DND-41 (cell line): Measurements from ENCODE around the gene HSF2BP.

Source experiments
- ATAC-seq: fragments of 200-7000 bp; cut with Tn5 transposase; 3 replicates; pipeline ENCODE4 v1.9.1; 2021; ENCODE audit warnings: low read depth; ENCODE audit not compliant: insufficient read depth
- DNase-seq: peaks from one replicate; pipeline ENCODE4 v3.0.0-alpha.2; 2020
- H2AFZ ChIP-seq: 2 replicates; pipeline ENCODE4 v1.6.0; 2012; ENCODE audit warnings: low read depth, low read length
- H3K27ac ChIP-seq: 2 replicates; pipeline ENCODE4 v1.5.1; 2012; ENCODE audit warnings: low read length, inconsistent platforms
- H3K27me3 ChIP-seq: fragments of 200-600 bp; sonication (generic); 2 replicates; pipeline ENCODE4 v1.6.0; 2012; ENCODE audit warnings: low read length, mild to moderate bottlenecking, inconsistent platforms; ENCODE audit not compliant: insufficient read depth, poor library complexity
- H3K36me3 ChIP-seq: 2 replicates; pipeline ENCODE4 v1.5.1; 2012; ENCODE audit warnings: low read length, inconsistent platforms; ENCODE audit not compliant: insufficient read depth
- H3K4me1 ChIP-seq: 2 replicates; pipeline ENCODE4 v1.5.1; 2012; ENCODE audit warnings: mild to moderate bottlenecking, low read length; ENCODE audit not compliant: insufficient read depth
- H3K4me2 ChIP-seq: 2 replicates; pipeline ENCODE4 v1.6.0; 2012; ENCODE audit warnings: mild to moderate bottlenecking, moderate library complexity, low read length, inconsistent platforms; ENCODE audit not compliant: insufficient read depth
- H3K4me3 ChIP-seq, 2 experiments: fragments of 200-600 bp in 1 of 2; shearing (Covaris generic) in 1 of 2; 2 replicates each; pipeline ENCODE4 v1.5.1; 2012 to 2016; ENCODE audit warnings: inconsistent platforms in 2 of 2, low read length in 2 of 2, mild to moderate bottlenecking in 2 of 2, low read depth in 1 of 2, moderate library complexity in 1 of 2
- H3K79me2 ChIP-seq: 2 replicates; pipeline ENCODE4 v1.6.0; 2012; ENCODE audit warnings: low read length, inconsistent platforms; ENCODE audit not compliant: insufficient read depth
- H3K9ac ChIP-seq: 2 replicates; pipeline ENCODE4 v1.6.0; 2012; ENCODE audit warnings: low read depth, mild to moderate bottlenecking, inconsistent platforms, low read length, moderate library complexity
- H3K9me3 ChIP-seq: 2 replicates; pipeline ENCODE4 v1.5.1; 2012; ENCODE audit warnings: low read length, moderate library complexity, mild to moderate bottlenecking, inconsistent platforms; ENCODE audit not compliant: insufficient read depth, severe bottlenecking
- H4K20me1 ChIP-seq: 2 replicates; pipeline ENCODE4 v1.6.0; 2012; ENCODE audit warnings: low read length; ENCODE audit not compliant: insufficient read depth
- EZH2 ChIP-seq: IDR thresholded peaks from 3 replicates; pipeline ENCODE4 v1.6.1; 2012; ENCODE audit warnings: borderline replicate concordance, low read depth, mild to moderate bottlenecking, moderate library complexity, low read length, inconsistent platforms; ENCODE audit not compliant: severe bottlenecking
- TF ChIP-seq, protein P1 (sequence below): IDR thresholded peaks from 2 replicates; pipeline ENCODE4 v1.5.1; 2012; ENCODE audit warnings: borderline replicate concordance, low read length, moderate library complexity, mild to moderate bottlenecking; ENCODE audit not compliant: poor library complexity, severe bottlenecking; ENCODE audit errors: extremely low read depth

HSF2BP gene

GRCh38 chr21:43591571-43591970 is 67.7 kb downstream of the HSF2BP start:
- TF ChIP-seq EZH2: no peak
- TF ChIP-seq, protein P1, sequence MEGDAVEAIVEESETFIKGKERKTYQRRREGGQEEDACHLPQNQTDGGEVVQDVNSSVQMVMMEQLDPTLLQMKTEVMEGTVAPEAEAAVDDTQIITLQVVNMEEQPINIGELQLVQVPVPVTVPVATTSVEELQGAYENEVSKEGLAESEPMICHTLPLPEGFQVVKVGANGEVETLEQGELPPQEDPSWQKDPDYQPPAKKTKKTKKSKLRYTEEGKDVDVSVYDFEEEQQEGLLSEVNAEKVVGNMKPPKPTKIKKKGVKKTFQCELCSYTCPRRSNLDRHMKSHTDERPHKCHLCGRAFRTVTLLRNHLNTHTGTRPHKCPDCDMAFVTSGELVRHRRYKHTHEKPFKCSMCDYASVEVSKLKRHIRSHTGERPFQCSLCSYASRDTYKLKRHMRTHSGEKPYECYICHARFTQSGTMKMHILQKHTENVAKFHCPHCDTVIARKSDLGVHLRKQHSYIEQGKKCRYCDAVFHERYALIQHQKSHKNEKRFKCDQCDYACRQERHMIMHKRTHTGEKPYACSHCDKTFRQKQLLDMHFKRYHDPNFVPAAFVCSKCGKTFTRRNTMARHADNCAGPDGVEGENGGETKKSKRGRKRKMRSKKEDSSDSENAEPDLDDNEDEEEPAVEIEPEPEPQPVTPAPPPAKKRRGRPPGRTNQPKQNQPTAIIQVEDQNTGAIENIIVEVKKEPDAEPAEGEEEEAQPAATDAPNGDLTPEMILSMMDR: no peak
- Histone ChIP-seq H4K20me1 (no peaks in the 10 kb centered on the region), H3K9ac (no peak overlapping the region), H3K36me3 (no peaks in the 10 kb centered on the region), H3K4me3 (no peak overlapping the region), H3K9me3 (no peaks in the 10 kb centered on the region), H2AFZ (no peak overlapping the region), H3K4me1 (no peaks in the 10 kb centered on the region), H3K27me3 (no peaks in the 10 kb centered on the region), H3K4me2 (no peak overlapping the region), H3K79me2 (no peaks in the 10 kb centered on the region), H3K27ac (no peak overlapping the region)
- ATAC-seq (no peak), DNase-seq (no peak)

DNA sequence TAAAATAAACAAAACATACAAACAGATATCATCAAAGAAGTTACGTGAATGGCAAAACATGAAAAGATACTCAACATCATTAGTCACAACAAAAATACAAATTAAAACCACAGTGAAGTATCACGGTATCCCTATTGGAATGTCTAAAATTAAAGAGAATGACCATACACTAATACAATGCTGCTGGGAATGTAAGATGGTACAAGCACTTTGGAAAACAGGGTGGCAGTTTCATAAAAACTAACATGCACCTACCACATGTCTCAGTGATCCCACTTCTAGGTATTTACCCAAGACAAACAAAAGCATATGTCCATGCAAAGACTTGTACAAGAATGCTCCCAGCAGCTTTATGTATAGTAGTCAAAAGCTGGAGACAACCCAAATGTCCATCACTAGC is 69.1 kb downstream of the HSF2BP start:
- Histone ChIP-seq H2AFZ (no peak overlapping the region), H3K27ac (no peak overlapping the region), H3K4me1 (no peaks in the 10 kb centered on the region), H3K9ac (no peak overlapping the region), H3K79me2 (no peaks in the 10 kb centered on the region), H3K9me3 (no peaks in the 10 kb centered on the region), H3K4me2 (no peak overlapping the region), H3K36me3 (no peaks in the 10 kb centered on the region), H4K20me1 (no peaks in the 10 kb centered on the region), H3K27me3 (no peaks in the 10 kb centered on the region), H3K4me3 (no peak overlapping the region)
- no peak for TF ChIP-seq EZH2
- TF ChIP-seq, protein P1: no peak
- DNase-seq (no peak), ATAC-seq (no peak)

DNA sequence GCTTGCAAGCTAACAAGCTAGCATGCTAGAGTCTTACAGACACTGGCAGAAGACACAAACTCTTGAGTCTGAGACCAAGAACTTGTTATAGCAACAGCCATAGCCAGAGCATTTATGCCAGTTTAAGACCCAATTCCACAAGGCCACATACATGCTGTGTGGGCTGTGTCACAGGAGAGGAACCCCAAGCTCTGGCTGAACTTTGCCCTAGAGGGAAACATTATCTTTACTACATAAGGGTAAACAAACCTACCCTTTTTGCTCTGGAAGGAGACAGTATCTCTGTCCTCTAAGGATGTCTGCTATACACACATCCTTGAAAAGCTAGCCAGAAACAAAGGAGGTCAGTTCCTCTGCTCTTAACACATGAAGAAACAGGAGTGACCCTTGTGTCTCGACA is 70.3 kb downstream of the HSF2BP start:
- no peak overlapping the region for H3K4me2 ChIP-seq
- H3K4me3 ChIP-seq: no peak overlapping the region
- no peaks in the 10 kb centered on the region for H4K20me1 ChIP-seq
- H3K9me3 ChIP-seq: no peaks in the 10 kb centered on the region
- H3K27ac ChIP-seq: no peak overlapping the region
- H3K36me3 ChIP-seq: no peaks in the 10 kb centered on the region
- no peaks in the 10 kb centered on the region for H3K27me3 ChIP-seq
- no peaks in the 10 kb centered on the region for H3K4me1 ChIP-seq
- no peak overlapping the region for H2AFZ ChIP-seq
- DNase-seq (no peak), ATAC-seq (no peak)
- no peak overlapping the region for H3K9ac ChIP-seq
- TF ChIP-seq EZH2: no peak
- TF ChIP-seq, protein P1: no peak
- no peaks in the 10 kb centered on the region for H3K79me2 ChIP-seq

- no peaks in the 10 kb centered on the region for H3K9me3 ChIP-seq
- no peak overlapping the region for H3K9ac ChIP-seq
- no peak for DNase-seq
- TF ChIP-seq, protein P1: no peak
- no peak for TF ChIP-seq EZH2
- H3K4me1 ChIP-seq: no peaks in the 10 kb centered on the region
- no peak for ATAC-seq
- no peaks in the 10 kb centered on the region for H3K27me3 ChIP-seq
- no peak overlapping the region for H2AFZ ChIP-seq
- H3K27ac ChIP-seq: no peak overlapping the region
- no peak overlapping the region for H3K4me3 ChIP-seq
- no peaks in the 10 kb centered on the region for H4K20me1 ChIP-seq
- no peaks in the 10 kb centered on the region for H3K36me3 ChIP-seq
- no peak overlapping the region for H3K4me2 ChIP-seq
- H3K79me2 ChIP-seq: no peaks in the 10 kb centered on the region
Observed at GRCh38 chr21:43585924-43586413, 73.3 kb downstream of the HSF2BP start.
